GM12874 (cell line): ENCODE measurements around the gene NFIC.

Experiments used
- TF ChIP-seq, protein P1 (sequence below): IDR thresholded peaks from 2 replicates; pipeline ENCODE4 v1.5.1; 2011; ENCODE audit warnings: low read depth, mild to moderate bottlenecking, control low read depth, low read length, moderate library complexity; ENCODE audit not compliant: insufficient read depth

Gene NFIC

DNA sequence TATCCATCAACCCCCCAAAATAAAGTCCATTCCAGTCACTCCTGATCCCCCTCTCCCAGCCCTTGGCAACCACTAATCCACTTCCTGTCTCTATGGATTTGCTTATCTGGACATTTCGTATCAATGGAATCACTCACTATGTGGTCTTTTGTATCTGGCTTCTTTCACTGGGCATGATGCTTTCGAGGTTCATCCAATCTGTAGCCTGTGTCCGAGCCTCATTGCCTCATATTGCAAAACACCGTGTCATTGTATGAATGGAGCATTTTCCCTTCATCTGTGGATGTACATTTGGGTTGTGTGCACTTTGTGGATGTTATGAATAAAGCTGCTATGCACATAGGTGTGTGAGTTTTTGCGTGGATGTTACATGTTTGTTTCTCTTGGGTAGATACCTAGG is 138.4 kb downstream of the NFIC start:
- TF ChIP-seq, protein P1, sequence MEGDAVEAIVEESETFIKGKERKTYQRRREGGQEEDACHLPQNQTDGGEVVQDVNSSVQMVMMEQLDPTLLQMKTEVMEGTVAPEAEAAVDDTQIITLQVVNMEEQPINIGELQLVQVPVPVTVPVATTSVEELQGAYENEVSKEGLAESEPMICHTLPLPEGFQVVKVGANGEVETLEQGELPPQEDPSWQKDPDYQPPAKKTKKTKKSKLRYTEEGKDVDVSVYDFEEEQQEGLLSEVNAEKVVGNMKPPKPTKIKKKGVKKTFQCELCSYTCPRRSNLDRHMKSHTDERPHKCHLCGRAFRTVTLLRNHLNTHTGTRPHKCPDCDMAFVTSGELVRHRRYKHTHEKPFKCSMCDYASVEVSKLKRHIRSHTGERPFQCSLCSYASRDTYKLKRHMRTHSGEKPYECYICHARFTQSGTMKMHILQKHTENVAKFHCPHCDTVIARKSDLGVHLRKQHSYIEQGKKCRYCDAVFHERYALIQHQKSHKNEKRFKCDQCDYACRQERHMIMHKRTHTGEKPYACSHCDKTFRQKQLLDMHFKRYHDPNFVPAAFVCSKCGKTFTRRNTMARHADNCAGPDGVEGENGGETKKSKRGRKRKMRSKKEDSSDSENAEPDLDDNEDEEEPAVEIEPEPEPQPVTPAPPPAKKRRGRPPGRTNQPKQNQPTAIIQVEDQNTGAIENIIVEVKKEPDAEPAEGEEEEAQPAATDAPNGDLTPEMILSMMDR: no peak

DNA sequence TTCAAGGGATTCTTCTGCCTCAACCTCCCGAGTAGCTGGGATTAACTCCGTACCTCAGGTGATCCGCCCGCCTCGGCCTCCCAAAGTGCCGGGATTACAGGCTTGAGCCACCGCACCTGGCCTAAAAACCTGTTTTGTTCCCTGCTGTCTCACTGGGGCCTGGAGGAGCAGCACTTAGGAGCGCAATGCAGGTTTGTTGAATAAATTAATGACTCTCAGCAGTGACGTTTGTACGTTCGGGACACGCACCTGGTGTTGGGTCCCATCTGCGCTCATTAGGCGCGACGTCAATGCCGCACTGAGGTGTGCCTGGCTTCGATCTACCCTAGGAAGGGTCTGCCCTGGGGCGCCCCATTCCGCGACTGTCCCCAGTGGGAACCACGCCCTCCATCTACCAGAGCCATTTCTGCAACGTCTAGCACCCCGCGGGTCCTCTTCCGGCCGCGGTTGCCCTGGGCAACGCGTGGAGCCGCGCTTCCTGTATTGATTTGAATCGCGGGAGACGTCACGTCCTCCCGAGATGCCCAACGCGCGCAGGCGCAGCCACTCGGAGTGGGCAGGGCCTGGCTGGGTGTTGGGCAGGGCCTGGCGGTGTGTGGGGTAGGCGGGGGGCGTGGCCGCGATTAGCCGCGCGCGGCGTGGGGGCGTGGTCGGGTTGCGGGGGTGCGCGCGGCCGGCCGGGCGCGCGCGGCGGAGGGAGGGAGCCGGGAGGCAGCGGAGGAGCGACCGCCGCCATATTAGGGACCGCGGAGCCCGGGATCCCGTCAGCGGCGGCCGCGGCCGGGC is 139.4 kb downstream of the NFIC start, which contains the start of gene FZR1:
TSS of gene FZR1 (plus strand) at position 714 of the 786 bp plus-strand sequence. CDS start 16,679 bp downstream, outside the sequence.
- TF ChIP-seq, protein P1: no peak

DNA sequence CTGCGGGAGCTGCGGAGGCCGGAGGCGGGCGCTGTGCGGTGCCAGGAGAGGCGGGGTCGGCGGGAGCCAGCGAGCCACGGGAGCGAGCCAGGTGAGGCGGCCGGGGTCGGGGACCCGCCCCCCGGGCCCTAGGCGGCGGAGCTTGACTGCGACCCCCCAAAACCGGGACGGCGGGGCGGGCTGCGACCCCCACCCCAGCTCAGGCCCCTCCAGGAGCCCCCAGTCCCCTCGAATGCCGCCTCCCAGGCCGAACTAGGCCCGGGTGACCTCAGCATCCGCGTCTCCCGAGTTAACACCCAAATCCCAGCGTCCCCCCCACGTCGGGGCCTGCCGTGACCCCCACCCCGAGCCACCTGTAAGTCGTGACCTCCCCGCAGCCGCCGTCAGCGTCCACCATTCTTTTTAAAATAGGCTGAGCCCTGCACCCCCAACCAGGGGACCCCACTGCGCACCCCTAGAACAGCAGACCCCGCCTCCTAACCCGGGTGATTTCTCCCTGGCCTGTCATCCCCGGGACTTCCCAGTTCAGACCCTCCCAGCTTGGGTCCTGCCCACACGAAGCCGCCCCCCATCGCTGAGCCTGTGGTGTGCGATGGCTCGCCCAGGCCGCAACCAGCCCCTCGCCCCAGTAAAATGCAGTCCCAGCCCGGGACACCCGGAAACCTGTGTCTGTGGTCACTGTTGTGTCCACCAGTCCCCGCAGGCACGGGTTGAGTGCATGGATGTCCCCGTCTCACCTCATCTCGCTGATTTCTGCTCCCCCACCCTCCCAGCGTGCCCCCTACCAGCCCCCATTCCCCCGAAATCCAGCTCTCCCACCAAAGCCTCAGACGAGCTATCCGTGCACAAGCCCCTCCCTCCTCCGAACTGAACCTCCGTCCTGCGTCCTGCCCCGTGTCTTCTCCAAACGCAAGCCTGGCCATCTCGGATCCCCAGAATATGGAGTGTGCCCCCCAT is 140.3 kb downstream of the NFIC start:
- TF ChIP-seq, protein P1: no peak

DNA sequence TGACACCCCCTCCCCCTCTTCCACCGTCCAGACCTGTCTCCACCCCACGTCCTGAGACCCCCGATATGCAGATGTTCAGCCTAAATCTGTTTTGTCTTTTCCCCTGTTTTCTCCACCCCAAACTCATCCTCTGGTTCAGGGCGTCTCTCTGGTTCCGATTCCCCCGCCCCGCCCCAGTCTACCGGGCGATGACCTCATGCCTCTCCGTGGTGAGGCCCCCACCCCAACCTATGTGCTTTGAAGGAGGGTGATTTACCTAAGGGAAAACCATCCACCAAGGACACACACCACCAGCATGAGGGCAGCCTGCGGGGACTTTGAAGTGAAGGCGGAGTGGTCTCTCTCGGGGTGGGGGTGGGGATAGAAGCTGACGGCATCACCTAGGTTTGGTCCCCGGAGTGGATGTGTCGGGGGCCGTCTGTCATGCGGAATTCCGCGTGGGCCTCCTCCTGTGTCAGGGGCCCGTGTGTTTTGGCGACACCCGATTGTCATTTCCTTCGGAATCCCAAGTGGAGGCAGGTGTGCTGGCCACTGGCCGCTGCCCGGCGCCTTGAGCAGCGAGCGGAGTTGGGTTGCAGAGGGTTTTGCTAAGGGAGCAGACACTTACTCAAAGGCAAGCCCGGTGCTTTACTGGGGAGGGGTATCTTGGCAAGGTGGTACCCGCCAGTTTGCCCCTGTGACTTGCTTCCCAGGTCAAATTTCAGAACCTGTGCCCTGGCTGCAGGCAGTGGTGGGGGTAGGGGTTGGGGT is 141.2 kb downstream of the NFIC start:
- TF ChIP-seq, protein P1: no peak

DNA sequence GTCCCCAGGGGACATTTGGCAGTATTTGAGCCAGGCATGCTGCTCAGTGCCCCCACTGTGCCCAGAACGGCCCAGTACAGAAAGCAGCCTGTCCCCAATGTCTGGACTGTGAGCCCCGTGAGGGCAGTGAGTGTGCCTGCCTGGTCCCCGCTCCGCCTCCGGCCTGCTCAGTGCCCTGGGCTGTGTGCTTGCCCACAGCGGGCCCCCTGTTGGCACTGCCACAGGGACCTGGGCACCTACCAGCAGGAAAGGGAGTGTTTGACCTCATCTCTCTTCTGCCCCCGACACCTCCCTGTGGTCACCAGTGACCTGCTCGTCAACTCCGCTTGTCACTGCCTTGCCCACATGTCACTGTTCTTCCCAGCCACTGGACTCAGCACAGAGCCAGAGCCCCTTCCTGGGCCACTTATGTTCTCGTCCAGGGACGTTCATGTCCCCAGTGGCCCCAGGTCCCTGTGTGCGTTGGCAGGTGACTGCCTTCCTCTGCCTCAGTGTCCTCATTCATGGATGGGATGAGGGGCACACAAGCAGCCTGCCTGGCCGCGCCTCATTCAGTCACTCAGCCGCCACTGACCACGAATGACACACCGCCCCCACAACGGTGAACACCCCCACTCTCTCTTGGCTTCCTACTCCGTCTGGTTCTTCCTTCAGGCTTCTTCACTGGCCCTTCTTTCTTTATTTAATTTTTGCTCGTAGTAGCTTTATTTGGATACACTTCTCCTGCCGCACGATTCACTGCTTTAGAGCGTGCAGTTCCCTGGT is 142.6 kb downstream of the NFIC start:
- TF ChIP-seq, protein P1: no peak

DNA sequence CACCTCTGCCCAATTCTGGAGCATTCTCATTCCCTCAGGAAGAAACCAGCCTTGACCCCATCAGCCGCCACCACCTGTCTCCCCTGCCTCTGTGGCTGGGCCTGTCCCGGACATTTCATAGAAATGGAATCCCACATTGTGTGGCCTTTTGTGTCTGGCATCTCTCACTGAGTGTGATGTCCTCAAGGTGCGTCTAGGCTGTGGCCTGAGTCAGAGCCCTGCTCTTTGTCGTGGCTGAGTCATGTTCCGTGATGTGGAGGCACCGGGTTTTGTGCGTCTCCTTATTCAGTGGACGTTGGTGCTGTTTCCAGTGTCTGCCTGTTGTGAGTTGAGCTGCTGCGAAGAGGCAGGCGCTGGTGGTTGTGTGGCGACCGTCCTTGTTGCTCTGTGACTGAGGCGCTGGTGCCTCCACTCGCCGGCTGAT is 143.2 kb downstream of the NFIC start:
- TF ChIP-seq, protein P1: no peak
